DMS53 (cell line): ENCODE results near the gene TELO2.

Experiments
- DNase-seq: peaks from one replicate; lab custom pipeline; 2025; lab: John Stamatoyannopoulos, UW

Gene TELO2

DNA sequence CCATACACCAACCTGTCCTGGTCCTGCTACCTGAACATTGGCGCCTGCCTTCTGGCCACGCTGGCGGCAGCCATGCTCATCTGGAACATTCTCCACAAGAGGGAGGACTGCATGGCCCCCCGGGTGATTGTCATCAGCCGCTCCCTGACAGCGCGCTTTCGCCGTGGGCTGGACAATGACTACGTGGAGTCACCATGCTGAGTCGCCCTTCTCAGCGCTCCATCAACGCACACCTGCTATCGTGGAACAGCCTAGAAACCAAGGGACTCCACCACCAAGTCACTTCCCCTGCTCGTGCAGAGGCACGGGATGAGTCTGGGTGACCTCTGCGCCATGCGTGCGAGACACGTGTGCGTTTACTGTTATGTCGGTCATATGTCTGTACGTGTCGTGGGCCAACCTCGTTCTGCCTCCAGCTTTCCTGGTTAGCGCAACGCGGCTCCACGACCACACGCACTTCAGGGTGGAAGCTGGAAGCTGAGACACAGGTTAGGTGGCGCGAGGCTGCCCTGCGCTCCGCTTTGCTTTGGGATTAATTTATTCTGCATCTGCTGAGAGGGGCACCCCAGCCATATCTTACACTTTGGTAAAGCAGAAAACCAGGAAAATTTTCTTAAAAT is 61.8 kb downstream of the TELO2 start:
- no peak for DNase-seq

- no peak for DNase-seq
These were observed 63.1 kb downstream of the TELO2 start for GRCh38 chr16:1556254-1556653.

- no peak for DNase-seq
These were observed 63.9 kb downstream of the TELO2 start for GRCh38 chr16:1557074-1557473.

DNA sequence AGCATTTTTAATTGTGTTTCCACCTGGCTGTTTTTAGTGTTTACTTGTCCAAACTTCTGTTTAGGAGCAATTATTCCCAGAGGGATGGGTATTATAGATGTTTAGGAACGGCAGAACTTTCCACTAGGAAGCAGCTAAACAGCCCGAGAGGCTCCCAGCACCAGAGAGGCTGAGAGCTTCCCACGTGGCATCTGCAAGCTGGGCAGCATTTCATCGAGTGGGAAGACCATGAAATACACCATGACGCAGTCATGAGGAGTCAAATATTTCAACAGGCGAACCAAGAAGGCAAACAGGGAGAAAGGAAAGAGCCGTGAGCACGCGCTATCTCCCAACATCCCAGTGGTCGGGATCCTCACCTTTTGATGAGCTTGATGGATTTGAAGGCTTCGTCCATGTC is 64.4 kb downstream of the TELO2 start:
- DNase-seq, result no peak

- no peak for DNase-seq
These were observed 66.4 kb downstream of the TELO2 start for GRCh38 chr16:1559446-1559975.
